ENCODE data around the gene KHDC4.

DNA sequence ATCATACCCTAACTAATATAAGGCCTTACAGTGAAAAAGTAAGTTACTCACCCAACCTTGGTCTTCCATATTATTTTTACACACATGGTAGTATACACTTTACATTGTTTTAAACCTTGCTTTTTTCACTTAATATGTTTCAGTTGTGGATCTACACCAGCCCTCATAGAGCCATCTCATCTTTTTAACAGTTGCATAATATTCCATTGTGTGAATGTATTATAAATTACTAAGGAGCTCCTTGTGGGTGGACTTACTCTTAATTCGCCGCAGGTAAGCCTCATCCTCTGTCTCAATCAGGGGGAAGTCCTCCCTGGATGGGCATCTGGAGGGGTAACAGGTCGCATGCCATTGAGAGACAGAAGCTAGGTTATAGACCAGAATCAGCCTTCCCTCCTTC, 20.4 kb upstream of the KHDC4 start:
- TF ChIP-seq POLR2AphosphoS5 (IDR thresholded peaks at IDR 0.05; ENCODE audit: borderline replicate concordance, low read depth, low read length) (no peak), EZH2 (IDR thresholded peaks at IDR 0.05) (no peak), FOXP2 (optimal IDR thresholded peaks at IDR 0.05; ENCODE audit: control extremely low read depth, extremely low read length, insufficient read depth) (no peak)
